Stomach (tissue), 9 donors: ENCODE measurements around the gene KCNQ1. TPM values are rescaled to one million over a fixed set of nuclear protein-coding genes. Genes with fewer than 3 reads are reported as not detected.

ENCODE experiments used
- DNase-seq, 2 donors: peaks; one replicate each; pipeline versions ENCODE4 v3.0.0 to v3.0.0-alpha.2; 2013 to 2019
- H3K27ac ChIP-seq, 5 donors: fragments of 200-600 bp in 4 of 5; sonication (generic) in 4 of 5; one replicate each; pipeline ENCODE4 v1.5.1; 2013 to 2019; ENCODE audit warnings: mild to moderate bottlenecking in 1 of 5, moderate library complexity in 1 of 5
- H3K27me3 ChIP-seq, 3 donors: fragments of 200-600 bp; sonication (generic); one replicate each; pipeline ENCODE4 v1.5.1; 2017 to 2019; ENCODE audit warnings: mixed run types in 1 of 3
- H3K36me3 ChIP-seq, 4 donors: fragments of 200-600 bp; sonication (generic); 1 replicate in 3 of 4; 2 replicates in 1 of 4; pipeline ENCODE4 v1.5.1; 2016 to 2019
- H3K4me1 ChIP-seq, 4 donors: fragments of 200-600 bp; sonication (generic); one replicate each; pipeline ENCODE4 v1.5.1; 2016 to 2019
- H3K4me3 ChIP-seq, 4 donors: fragments of 200-600 bp; sonication (generic) in 3 of 4; one replicate each; pipeline ENCODE4 v1.5.1; 2016 to 2019; ENCODE audit warnings: mild to moderate bottlenecking in 1 of 4
- H3K9me3 ChIP-seq, 4 donors: fragments of 200-600 bp; sonication (generic); one replicate each; pipeline ENCODE4 v1.5.1; 2016 to 2019
- EP300 ChIP-seq: sonication (generic); formaldehyde crosslinking; IDR thresholded peaks from one replicate; pipeline ENCODE4 v1.6.1; 2017; ENCODE audit warnings: antibody characterized with exemption
- POLR2A ChIP-seq, 4 donors: fragments of 450-650 bp; IDR thresholded peaks; one replicate each; pipeline ENCODE4 v1.6.1; 2016; ENCODE audit warnings: antibody characterized with exemption in 4 of 4, control low read depth in 2 of 4, mild to moderate bottlenecking in 1 of 4, moderate library complexity in 1 of 4
- POLR2AphosphoS5 ChIP-seq, 3 donors: sonication (generic); formaldehyde crosslinking; IDR thresholded peaks; one replicate each; pipeline ENCODE4 v1.6.1; 2016; ENCODE audit warnings: antibody characterized with exemption in 3 of 3
- WGBS, 5 donors: extraction: QIAGEN DNeasy Blood & Tissue Kit in 3 of 5; methylation state at CpG; one replicate each; pipeline versions ENCODE4 v1.1.5 to v1.1.7; 2013 to 2018; 5-methylcytosine and 5-hydroxymethylcytosine counted together
- intact Hi-C: fragments of 100-400 bp; cut with DNase I; formaldehyde crosslinking; loops from one replicate; pipeline ENCODE4 v1.15.1; 2023; ENCODE audit warnings: low total_unique reads
- polyA plus RNA-seq, 3 donors: library from polyadenylated mRNA; stranded (reverse); fragments of 200-250 nt; gene quantifications; one replicate each; pipeline ENCODE4 v1.2.3, GENCODE V29; 2013
- total RNA-seq, 5 donors: library from RNA; depleted of rRNA; stranded (reverse); fragments of >200 nt; gene quantifications; one replicate each; pipeline versions ENCODE4 v1.1.0 to v1.2.3, GENCODE V29; 2014 to 2016
- TF ChIP-seq, protein P1 (sequence below), 7 experiments: fragments of 450-650 bp in 4 of 7; fragments of 200-600 bp in 3 of 7; sonication (generic) in 3 of 7; IDR thresholded peaks; one replicate each; pipeline ENCODE4 v1.5.1; 2016 to 2019; ENCODE audit warnings: antibody characterized with exemption in 7 of 7, control low read depth in 2 of 7, mild to moderate bottlenecking in 1 of 7
- donor health status: healthy with polysubstance abuse.
- donor health status: Bipolar disorder and iron deficiency.
- donor health status: healthy.

KCNQ1 gene
- total and polyA plus RNA-seq, 8 donors, result 12.1 to 155 (median 49.0) TPM

DNA sequence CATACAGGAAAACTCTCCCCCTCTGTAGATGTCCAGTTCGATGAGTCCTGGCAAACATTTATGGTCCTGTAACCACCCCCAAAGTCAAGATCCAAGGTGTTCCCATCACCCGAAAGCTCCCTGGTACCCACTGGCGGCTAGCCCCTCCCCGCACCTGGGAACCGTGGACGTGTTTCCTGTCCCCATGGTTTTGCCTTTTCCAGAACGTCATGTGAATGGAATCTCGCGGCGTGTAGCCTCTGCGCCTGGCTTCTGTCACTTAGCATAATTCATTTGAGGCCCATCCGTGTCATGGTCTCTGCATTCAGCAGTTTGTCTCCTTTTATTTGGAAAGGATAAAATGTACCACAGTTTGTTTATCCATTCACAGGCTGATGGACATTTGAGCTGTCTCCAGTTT is 106.3 kb downstream of the KCNQ1 start:
- Histone ChIP-seq H3K27ac (peak overlapping the region in 2 of 5 donors; percentile 46), H3K4me3 (no peak overlapping the region), H3K4me1 (peaks cover 4 to 13% (median 9%) of the 10 kb centered on the region in 4 donors), H3K36me3 (no peaks in the 10 kb centered on the region), H3K9me3 (no peaks in the 10 kb centered on the region), H3K27me3 (no peaks in the 10 kb centered on the region)
- TF ChIP-seq POLR2A (IDR thresholded peaks at IDR 0.05) (no peak), POLR2AphosphoS5 (IDR thresholded peaks at IDR 0.05) (no peak), EP300 (no peak)
- TF ChIP-seq, protein P1, sequence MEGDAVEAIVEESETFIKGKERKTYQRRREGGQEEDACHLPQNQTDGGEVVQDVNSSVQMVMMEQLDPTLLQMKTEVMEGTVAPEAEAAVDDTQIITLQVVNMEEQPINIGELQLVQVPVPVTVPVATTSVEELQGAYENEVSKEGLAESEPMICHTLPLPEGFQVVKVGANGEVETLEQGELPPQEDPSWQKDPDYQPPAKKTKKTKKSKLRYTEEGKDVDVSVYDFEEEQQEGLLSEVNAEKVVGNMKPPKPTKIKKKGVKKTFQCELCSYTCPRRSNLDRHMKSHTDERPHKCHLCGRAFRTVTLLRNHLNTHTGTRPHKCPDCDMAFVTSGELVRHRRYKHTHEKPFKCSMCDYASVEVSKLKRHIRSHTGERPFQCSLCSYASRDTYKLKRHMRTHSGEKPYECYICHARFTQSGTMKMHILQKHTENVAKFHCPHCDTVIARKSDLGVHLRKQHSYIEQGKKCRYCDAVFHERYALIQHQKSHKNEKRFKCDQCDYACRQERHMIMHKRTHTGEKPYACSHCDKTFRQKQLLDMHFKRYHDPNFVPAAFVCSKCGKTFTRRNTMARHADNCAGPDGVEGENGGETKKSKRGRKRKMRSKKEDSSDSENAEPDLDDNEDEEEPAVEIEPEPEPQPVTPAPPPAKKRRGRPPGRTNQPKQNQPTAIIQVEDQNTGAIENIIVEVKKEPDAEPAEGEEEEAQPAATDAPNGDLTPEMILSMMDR (IDR thresholded peaks at IDR 0.05), result no peak
- no peak for DNase-seq
- WGBS, 5 donors, result 83 to 92% (median 85%) methylated on average over 12 of the region's 12 CpGs
- intact Hi-C loops, result no loop called here

DNA sequence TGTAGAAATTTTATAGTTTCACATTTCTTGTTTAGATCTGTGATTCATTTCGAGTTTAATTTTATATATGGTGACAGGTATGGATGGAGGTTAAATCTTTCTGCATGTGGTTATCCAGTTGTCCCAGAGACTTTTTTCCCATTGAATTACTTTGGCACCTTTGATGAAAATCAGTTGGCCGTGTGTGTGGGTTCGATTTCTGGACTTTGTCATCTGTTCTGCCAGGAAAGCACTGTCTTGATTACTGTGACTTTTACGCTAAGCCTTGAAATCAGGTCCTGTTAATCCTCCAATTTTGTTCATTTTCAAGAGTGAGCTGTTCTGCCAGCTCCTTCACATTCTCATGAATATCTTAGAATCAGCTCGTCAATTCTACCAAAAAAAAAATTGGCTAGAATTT is 107.4 kb downstream of the KCNQ1 start:
- Histone ChIP-seq H3K4me1 (peaks cover 4 to 13% (median 9%) of the 10 kb centered on the region in 4 donors), H3K36me3 (no peaks in the 10 kb centered on the region), H3K27ac (no peak overlapping the region), H3K27me3 (no peaks in the 10 kb centered on the region), H3K9me3 (no peaks in the 10 kb centered on the region), H3K4me3 (no peak overlapping the region)
- TF ChIP-seq POLR2A (IDR thresholded peaks at IDR 0.05) (no peak), EP300 (no peak), POLR2AphosphoS5 (IDR thresholded peaks at IDR 0.05) (no peak)
- TF ChIP-seq, protein P1 (IDR thresholded peaks at IDR 0.05), result no peak
- 78 to 95% (median 85%) methylated on average over 5 of the region's 5 CpGs for WGBS, 5 donors
- intact Hi-C loops, result no loop called here
- no peak for DNase-seq

DNA sequence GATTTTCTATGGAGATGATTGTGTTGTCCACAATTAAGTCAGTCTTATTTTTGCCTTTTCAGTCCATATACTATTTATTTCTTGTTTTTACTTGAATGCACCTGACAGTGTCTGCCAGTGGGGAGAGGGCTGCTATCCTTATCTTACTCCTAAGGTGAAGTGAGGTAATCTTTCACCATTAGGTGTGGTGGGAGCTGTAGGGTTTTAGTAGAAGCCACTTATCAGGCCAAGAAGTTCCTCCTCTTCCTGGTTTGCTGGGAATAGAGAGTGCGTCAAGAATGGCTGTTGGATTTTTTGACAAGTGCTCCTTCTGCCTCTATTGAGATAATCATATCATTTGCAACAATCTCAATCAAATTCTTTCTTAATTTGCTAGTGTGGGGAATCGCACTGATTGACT is 108.4 kb downstream of the KCNQ1 start:
- Histone ChIP-seq H3K27me3 (no peaks in the 10 kb centered on the region), H3K27ac (no peak overlapping the region), H3K36me3 (no peaks in the 10 kb centered on the region), H3K4me1 (peaks cover 4 to 13% (median 9%) of the 10 kb centered on the region in 4 donors), H3K4me3 (no peak overlapping the region), H3K9me3 (peaks cover 0 to 4% (median 0%) of the 10 kb centered on the region in 4 donors)
- no peak for DNase-seq
- intact Hi-C loops, result no loop called here
- TF ChIP-seq POLR2AphosphoS5 (IDR thresholded peaks at IDR 0.05) (no peak), POLR2A (IDR thresholded peaks at IDR 0.05) (no peak), EP300 (no peak)
- TF ChIP-seq, protein P1 (IDR thresholded peaks at IDR 0.05), result no peak
- WGBS, 5 donors, result 67 to 88% (median 78%) methylated on average over 2 of the region's 2 CpGs

DNA sequence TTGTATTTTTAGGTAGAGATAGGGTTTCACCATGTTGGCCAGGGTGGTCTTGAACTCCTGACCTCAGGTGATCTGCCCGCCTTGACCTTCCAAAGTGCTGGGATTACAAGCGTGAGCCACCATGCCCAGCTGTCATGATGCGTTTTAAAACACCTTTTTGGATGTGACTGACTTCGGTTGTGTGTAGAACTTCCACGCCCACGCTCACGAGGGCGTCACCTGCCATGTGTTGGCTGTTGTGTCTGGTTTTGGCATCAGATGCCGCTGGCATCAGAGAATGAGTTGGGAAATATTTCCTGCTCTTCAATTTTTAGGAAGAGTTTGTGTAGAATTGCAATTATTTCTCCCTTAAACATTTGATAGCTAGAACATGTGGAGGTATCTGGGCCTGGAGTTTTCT is 109.1 kb downstream of the KCNQ1 start:
- WGBS, 5 donors, result 91 to 96% (median 92%) methylated on average over 9 of the region's 9 CpGs
- TF ChIP-seq EP300, result no peak
- no peak for TF ChIP-seq POLR2AphosphoS5 (IDR thresholded peaks at IDR 0.05)
- TF ChIP-seq, protein P1 (IDR thresholded peaks at IDR 0.05), result no peak
- TF ChIP-seq POLR2A (IDR thresholded peaks at IDR 0.05), result no peak
- Histone ChIP-seq H3K4me3 (no peak overlapping the region), H3K27me3 (no peaks in the 10 kb centered on the region), H3K9me3 (peaks cover 0 to 4% (median 0%) of the 10 kb centered on the region in 4 donors), H3K4me1 (peaks cover 4 to 13% (median 9%) of the 10 kb centered on the region in 4 donors), H3K36me3 (no peaks in the 10 kb centered on the region), H3K27ac (no peak overlapping the region)
- intact Hi-C loops, result no loop called here
- no peak for DNase-seq
